ENCODE data around the gene LCE4A.
"Not testable (repeated sequence)": the region's sequence is repeated elsewhere in the genome, so short reads cannot be mapped to it uniquely, and the experiment has no call there.

LCE4A gene, protein sequence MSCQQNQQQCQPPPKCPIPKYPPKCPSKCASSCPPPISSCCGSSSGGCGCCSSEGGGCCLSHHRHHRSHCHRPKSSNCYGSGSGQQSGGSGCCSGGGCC

DNA sequence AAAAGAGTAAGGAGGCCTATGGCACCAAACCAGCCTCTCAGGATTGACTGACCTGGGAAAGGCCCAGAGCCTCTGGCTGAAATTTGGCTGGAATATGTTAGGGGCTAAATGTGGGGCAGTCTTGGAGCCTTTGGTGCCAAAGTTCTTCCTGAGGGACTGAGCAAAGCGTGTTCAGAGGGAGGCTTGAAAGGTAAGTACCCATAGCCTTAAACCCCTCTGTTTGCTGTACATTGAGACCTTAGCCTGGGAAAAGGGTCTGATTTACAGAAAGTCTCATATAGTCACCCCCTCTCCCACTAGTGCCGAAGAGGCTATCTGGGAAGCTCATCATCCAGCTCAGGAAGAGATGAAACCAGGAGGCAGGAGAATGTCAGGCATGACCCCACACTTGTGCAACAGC, at the start of gene LCE4A:
TSS of gene LCE4A (plus strand) at position 301 of the 400 bp plus-strand sequence. CDS start 916 bp downstream, outside the sequence.
- DNase-seq, result no peak

DNA sequence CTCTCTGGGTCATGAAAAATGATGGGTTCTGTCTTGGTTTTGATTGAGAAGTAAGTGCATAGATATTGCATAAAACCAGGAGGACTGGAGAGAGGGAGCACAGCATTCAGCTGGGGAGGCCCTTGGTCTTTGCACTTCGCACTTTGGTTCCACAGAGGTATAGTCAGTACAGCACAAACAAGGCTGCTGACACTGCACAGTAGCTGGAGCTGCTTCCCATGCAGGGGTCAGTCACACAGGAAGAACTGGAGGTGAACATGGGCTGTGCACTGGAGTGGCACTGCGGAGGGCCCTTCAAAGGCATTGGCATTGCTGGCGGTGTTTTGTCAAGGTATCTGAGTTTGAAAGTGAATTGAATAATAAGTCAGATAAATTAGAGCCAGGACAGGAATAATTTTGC, 49.3 kb upstream of the LCE4A start:
- DNase-seq, result no peak

DNA sequence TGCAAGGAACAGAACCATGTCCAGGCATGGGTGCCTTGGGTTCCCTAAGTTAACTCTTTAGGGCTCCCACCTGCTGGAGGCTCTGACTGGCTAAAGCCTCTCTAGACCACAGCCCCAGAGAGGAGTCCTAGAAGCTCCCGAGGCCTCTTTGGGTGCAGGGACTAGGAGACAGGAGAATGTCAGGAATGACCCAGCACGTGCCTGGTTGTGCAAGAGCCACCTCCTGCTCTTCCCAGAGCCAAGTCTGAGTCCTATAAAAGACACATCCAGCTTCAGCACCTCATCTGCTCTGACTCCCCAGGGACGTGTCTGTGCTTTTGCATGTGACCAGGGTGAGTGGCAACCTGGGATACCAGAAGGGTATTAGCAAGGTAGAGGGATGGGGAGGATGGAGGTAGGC, 44.9 kb upstream of the LCE4A start, which contains the start of gene LCE2D:
TSS of gene LCE2D (plus strand) at position 283 of the 400 bp plus-strand sequence. CDS start 726 bp downstream, outside the sequence.
- DNase-seq, result no peak

DNA sequence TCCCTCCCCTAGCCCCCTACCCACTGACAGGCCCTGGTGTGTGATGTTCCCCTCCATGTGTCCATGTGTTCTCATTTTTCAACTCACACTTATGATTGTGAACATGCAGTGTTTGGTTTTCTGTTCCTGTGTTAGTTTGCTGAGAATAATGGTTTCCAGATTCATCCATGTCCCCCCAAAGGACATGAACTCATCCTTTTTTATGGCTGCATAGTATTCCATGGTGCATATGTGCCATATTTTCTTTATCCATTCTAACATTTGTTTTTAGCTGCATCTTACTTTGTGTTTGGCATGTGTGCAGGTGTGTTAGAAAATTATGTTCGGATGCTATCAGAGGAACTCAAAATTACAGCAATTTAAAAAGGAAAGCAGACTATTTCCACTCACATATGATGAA, 41.8 kb upstream of the LCE4A start:
- not testable (repeated sequence) for DNase-seq

DNA sequence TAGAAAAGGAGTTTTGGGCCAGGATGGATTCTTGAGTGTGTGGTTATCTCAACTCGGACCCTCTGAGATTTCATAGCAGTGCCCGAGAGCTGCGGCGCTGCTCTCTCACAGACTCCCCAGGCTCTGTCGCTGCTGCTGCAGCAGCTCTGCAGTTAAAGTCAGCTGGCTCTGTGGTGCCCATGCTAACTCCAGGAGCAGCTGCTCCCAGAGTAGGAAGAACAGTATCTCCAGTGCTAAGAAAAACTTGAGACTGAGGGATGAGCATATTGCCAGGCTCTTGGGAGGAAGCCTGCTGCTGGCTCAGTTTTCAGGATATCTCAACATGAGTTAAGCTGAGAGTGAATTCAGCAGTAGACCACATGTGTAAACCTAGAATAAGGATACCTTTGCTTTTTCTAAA, 40.3 kb upstream of the LCE4A start:
- no peak for DNase-seq

DNA sequence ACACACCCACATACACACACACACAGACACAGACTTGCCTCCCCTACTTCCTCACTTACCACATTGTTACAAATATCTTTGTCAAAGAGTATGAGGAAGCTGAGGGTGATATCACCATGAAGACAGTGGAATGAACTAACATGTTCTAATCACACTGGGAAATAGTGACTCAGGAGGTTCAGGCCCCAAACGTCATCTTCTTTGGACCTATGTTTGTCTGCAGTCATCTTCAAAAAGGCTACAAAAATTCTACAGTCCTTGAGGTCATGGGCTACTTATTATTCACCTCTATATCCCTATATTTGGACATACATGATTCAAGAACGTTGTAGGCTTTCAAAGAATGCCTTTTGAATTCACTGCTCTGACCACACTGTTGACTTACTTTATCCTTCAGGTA, 34.9 kb upstream of the LCE4A start:
- DNase-seq, result no peak

DNA sequence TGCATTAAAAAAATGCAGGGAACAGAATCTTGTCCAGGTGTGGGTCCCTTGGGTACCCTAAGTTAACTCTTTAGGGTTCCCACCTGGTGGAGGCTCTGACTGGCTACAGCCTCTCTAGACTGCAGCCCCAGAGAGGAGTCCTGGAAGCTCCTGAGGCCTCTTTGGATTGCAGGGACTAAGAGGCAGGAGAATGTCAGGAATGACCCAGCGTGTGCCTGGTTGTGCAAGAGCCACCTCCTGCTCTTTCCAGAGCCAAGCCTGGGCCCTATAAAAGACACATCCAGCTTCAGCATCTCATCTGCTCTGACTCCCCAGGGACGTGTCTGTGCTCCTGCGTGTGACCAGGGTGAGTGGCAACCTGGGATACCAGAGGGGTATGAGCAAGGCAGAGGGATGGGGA, 33.0 kb upstream of the LCE4A start, which contains the start of gene LCE2C:
TSS of gene LCE2C (plus strand) at position 297 of the 400 bp plus-strand sequence. CDS start 737 bp downstream, outside the sequence.
- DNase-seq, result not testable (repeated sequence)

DNA sequence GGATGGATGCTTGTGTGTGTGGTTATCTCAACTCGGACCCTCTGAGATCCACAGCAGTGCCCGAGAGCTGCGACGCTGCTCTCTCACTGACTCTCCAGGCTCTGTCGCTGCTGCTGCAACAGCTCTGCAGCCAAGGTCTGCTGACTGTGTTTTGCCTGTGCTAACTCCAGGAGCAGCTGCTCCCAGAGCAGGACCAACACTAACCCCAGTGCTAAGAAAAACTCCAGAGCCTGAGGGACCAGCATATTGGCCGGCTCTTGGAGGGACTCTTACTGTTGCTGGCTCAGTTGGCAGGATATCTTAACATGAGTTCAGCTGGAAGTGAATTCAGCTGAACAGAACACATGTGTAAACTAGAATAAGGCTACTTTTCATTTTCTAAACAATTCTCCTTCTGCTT, 28.5 kb upstream of the LCE4A start:
- DNase-seq, result no peak

DNA sequence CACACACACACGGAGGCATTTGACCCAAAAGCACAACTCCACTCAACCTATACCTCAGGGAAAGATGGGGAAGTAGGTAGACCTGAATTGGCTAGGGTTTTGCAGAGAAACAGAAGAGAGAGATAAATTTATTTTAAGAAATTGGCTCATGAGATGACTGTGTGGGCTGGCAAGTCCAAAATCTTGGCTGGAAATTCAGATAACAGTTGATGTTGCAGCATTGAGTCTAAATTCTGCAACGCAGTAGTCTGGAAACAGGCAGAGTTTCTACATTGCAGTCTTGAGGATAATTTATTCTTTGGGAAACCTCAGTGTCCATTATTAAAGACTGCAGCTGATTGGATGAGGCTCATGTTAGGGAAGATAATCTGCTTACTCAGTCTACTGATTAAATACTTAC, 26.3 kb upstream of the LCE4A start:
- DNase-seq, result no peak

DNA sequence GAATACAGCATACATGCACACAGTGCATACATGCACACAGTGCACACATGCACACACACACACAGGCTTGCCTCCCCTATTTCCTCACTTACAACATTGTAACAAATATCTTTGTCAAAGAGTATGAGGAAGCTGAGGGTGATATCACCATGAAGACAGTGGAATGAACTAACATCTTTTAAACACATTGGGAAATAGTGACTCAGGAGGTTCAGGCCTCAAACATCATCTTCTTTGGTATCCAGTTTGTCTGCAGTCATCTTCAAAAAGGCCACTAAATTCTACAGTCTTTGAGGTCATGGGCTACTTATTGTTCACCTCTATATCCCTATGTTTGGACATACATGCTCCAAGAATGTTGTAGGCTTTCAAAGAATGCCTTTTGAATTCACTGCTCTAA, 24.1 kb upstream of the LCE4A start:
- no peak for DNase-seq

DNA sequence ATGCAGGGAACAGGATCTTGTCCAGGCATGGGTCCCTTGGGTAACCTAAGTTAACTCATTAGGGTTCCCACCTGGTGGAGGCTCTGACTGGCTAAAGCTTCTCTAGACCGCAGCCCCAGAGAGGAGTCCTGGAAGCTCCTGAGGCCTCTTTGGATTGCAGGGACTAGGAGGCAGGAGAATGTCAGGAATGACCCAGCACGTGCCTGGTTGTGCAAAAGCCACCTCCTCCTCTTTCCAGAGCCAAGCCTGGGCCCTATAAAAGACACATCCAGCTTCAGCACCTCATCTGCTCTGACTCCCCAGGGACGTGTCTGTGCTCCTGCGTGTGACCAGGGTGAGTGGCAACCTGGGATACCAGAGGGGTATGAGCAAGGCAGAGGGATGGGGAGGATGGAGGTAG, 22.1 kb upstream of the LCE4A start, which contains the start of gene LCE2B:
TSS of gene LCE2B (plus strand) at position 301 of the 400 bp plus-strand sequence. CDS start 721 bp downstream, outside the sequence.
- DNase-seq, result not testable (repeated sequence)

DNA sequence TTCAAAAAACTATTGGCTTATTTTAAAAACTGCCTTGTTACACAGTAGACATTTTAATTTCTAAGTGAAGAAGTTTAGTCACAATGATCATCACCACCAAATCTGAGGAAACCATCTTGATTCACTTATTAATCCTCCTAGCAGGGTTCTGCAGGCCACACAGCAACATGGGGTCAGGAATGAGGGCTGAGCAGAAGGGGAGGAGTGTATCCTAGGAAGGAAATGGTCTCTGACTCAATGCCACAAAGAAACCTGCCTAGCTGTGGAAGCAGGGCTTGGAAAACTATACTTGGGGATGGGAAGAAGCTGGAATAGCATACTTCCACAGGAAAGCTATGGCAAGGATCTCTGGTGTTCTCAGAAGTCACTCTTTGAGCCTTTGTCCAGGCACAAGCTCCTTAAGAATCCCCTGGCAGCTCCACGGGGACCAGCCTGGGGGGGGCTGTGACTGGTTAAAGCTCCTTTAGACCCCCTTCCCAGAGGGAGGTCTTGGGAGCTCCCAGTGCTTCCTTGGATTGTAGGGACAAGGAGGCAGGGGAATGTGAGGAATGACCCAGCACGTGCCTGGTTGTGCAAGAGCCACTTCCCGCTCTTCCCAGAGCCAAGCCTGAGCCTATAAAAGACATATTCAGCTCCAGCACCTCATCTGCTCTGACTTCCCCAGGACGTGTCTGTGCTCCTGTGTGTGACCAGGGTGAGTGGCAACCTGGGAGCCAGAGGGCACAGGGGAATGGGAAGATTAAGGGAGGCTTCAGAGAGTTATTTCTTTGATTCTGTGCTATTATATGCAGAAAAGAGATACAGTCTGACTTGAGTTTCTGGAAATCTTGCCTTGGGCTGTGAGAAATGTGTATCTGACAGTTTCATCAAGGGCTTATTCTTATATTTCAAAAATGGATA, 10.0 kb upstream of the LCE4A start, which contains the start of gene LCE2A:
TSS of gene LCE2A (plus strand) at position 645 of the 900 bp plus-strand sequence. CDS start 557 bp downstream, outside the sequence.
- no peak for DNase-seq

DNA sequence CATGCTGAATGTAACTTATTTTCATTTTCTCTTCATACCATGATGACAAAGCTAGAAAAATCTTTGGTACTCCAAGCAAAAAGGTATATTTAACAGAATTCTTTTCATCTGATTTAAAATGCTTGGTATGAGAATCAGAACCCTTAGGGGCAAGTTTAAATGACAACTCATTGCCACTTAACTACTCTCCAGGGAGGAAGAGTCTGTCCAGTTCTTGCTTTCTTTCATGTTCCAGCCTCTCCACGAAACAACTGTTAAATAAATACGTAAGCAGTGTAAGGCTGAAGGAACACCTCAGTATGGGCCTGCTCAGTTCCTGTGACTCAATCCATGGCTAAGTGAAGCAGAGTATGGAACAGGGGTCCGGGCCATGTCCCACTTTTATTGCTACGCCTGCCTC, 8.2 kb upstream of the LCE4A start:
- DNase-seq, result no peak

DNA sequence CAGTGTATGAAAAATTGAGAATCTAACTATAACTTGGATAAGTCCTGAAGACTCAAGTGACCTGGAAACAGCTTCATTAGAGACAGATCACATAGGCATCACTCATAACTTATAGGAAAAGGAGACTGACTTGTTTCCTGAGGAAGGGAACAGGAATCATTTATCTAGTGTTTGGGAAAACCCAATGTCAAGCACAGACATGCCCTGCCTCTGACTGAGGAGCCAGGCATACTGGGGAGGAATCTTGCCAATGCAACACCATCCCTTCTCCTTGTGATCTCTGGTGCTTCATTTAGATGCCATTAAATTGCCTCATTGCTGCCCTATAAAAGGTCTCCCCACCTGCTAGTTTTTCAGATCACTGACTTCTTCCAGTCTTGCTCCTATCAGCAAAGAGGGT, 10.3 kb downstream of the LCE4A start:
- DNase-seq, result no peak

DNA sequence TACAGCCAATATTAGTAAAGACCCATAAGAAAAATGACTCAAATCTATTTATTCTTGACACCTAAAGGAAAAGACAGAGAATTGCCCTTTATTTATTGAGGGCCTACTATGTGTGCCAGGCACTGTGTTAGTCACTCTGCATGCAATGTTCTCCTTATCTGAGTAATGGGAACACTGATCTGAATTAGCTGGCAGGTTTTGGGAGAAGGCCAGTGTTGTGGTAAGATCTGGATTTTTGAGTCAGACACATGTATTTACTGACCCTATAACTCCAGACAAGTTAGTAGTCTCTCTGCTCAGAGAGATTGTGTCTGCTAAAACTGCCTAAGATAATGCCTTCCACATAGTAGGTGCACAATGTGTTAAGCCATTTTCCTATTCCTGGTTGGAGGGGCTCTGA, 17.3 kb downstream of the LCE4A start:
- DNase-seq, result no peak

DNA sequence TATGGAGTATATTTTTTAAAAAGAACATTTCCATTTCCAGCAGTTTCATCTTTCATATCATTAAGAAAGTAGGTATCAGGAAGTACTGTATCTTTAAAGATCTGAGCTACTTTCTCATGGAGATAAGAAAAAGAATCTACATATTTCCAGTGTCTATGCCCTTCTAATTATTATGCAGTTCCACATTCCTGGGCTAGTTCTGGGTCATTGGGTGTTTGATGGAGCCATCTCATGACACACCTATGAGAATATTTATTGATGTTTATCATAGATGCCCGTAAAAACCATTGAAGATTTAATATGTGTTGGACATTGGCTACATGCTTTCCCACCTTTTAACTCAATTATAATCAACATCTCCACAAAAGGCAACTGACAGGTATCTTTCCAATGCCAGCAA, 21.0 kb downstream of the LCE4A start:
- DNase-seq, result no peak

DNA sequence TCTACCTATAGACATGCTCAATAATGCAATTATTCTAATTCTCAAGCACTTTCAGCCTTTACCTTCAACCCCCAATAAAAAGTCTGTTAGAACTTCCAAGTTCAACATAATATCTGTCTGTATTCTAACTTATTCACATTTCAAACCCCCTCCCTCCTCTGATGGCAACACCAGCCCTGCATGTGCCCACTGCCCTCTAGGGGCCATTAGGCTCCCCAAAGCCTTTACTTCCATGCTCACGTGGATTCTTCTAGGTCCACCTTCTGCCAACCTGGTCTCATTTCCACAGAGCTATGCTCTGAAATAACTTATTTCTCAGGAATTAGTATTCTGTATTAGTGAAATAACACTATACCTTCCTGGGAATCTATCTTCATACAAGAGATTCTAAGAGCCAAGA, 27.7 kb downstream of the LCE4A start:
- DNase-seq, result peak; percentile 11

DNA sequence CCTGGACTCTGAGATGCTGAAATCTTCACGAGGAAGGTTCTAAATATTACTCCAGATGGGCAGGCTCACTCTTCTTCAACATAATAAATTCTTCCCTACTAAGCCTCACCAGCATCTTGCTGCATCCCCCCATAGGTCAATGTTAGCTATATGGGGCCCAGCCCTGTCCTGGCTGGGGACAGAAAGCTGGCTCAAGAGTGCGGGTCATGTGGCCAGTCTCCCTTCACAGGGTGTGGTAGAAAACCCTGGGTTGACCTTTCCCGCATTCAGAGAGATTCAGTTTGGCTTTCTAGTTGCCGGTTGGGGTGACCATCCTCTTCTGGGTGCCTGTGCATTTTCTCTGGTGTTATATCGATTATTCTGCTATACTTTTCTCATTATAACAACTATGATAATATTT, 30.0 kb downstream of the LCE4A start:
- DNase-seq, result no peak

DNA sequence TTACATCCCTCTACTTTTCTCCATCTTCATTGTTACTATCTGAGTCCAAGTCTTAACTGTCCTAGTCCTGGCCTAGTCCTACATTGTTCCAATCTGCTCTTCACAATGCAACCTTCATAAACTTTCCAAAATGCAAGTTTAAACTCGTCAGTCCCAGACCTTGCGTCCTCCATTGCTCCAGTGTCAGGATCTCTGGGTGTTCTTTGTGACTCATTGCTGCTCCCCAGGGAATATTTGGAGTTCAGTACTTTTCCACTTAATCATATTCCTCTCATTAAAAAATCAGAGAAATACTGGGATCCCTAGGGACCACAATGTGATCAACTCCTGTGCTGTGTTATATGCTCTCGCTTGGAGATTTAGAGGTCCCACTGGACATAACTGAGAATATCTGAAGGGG, 31.9 kb downstream of the LCE4A start:
- DNase-seq, result no peak

DNA sequence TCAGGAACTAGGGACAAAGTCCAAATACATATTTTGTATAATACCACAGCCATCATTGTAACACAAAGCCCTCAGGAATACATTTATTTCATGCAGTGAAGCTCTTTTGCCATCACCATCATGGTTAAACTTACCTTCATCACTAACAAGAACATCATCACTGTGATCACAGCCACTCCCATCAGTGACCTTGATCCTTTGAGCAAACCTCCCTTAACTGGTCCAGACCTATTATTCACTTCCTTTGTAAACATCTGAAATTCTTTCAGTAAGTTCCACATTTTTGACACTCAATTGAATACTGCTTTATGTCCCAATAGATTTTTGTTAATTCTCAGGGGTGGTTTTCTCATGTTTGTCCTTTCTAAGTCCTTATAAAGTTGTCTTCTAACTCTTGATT, 33.7 kb downstream of the LCE4A start:
- no peak for DNase-seq

DNA sequence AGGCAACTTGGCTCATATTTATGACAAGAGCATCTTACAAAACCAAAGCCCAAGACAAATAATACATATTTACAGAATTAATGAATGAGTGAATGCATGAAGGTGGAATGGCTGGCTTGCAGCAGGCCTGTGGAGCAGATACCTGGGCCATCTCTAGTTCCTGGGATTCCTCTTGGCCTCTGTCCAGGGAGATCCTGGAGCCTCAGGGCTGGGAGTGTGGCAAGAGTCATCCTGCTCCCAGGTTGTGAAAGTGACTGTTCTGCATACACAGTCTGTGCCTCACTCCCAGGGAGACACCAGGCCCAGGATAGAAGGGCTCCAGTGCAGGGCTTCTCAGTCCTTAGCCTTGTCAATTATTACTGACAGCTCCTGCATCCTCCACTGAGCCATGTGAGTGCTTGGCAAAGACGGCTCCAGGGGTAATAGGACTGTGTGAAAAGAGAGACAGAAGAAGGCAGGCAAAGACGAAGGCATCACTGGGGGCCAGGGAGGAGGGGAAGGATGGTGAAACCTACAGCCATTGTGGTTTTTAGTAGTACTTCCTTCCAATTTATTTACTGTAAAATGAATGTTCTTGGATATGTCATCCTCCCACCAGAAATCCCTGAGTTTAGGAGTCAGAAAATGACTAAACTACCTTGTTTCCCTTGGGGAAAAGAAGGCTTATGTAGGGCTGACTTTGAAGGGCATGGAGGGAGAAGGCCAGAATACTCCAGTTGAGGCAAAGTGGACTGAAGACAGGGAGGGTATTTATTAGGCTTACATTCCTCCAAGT, 35.6 kb downstream of the LCE4A start:
- no peak for DNase-seq

DNA sequence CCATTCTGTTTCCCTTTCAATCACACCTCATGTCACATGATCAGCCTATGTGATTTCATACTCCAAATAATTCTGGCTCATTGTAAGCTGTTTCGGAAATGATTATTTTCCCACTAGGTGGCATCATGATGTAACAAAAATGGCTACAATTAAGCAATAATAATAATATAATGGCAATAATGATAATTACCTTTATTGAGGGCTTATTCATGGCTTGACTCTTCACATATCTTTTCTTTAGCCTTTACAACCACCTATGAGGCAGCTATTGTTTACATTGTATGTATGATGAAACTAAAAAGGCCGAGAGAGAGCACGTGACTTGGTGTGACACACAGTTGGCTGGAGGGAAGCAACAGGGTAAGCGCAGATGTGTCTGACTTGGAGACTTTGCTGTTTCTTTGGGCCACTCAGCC, 37.3 kb downstream of the LCE4A start:
- DNase-seq, result peak; percentile 18

DNA sequence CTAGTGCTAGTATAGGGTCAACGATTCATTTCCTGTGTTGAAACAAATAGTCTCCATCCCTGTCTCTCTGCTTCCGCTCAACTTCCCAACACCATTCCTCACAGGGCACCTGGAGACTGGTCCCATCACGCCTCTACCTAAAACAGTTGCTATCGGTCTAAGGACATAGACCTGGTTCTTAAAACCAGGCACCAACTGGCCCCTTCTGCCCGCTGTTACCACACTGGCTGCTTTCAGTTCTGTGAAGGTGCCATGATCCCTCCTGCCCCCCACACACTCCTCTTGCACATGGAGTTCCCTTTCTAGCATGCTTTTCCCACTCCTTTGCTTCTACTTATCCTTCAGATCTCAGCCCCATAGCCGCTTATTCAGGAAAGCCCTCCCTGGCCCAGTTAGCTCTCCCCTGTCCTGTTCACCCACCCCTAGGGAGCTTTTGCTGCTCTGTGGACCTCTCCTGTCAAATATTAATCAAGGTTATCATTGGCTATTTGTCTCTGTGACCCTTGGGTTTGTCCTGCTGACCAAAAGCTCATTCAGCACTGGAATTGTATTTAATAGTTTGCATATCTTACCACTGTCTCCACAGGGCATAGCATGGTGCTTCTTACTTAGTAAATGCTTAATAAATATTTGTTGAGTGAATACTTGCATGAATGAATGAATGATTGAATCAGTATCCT, 37.9 kb downstream of the LCE4A start:
- no peak for DNase-seq

All from hematopoietic multipotent progenitor cell treated with erythropoietin and hydrocortisone succinate and interleukin-3 and kit ligand, for 6 days (in vitro differentiated cells).